ENCODE results near the gene LMO4. TPM values are rescaled to one million over a fixed set of nuclear protein-coding genes. Genes with fewer than 3 reads are reported as not detected.
A peak's percentile ranks its signal among the peaks of the same experiment; 100 is the strongest.

The LMO4 gene, protein sequence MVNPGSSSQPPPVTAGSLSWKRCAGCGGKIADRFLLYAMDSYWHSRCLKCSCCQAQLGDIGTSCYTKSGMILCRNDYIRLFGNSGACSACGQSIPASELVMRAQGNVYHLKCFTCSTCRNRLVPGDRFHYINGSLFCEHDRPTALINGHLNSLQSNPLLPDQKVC
- 10 to 100 TPM; 19.0 to 51.2 (median 31.6) TPM for total RNA-seq
- long read RNA-seq, donor 1, full-length matches to known transcripts, result 16 of 27 reads
- long read RNA-seq, donor 1, partial matches to known transcripts, result 0 of 27 reads
- long read RNA-seq, donor 1, other reads (novel, unspliced or antisense), result 11 of 27 reads
- long read RNA-seq, donor 2, full-length matches to known transcripts, result 1 of 5 reads
- long read RNA-seq, donor 2, partial matches to known transcripts, result 1 of 5 reads
- long read RNA-seq, donor 2, other reads (novel, unspliced or antisense), result 3 of 5 reads

DNA sequence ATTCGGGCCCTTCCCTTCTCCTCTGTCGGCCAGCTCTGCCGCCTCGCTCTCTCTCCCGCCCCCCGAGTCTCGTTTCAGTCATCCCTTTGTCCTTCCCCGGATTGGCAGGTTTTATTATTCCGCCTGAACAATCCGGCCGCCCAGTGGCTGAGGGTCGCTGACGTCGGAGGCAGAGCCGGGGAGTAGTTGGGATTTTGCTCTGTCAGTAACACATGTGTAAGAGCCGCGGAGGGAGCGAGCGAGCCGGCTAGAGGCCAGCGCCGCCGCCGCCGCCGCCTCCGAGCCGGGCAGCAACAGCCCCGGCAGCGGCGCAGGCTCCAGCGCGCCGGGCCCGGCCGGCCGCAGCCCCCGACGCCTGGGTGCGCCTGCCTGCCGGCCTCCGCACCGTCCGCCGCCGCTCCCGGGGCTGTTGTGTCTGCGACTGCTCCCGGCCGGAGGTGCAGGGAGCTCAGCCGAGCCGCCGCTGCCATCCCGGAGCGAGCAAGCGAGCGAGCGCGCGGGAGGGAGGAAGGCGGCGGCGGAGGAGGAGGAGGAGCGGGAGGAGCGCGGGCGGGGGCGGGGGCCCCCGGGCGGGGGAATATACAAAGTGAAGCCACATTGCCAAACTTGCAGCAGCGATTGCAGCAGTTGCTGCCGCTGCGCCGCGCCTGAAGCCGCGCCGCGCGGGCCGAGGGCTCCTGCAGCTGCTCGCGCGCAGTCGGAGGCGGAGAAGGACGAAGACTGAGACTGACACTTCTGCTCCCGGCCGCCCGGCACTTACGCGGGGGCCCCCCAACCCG is at the start of gene LMO4:
Gene LMO4, plus strand, starts transcription at position 609 of the 779 bp plus-strand sequence. CDS start 3,136 bp downstream, outside the sequence.
- Histone ChIP-seq H3K9me3 (no peaks in the 10 kb centered on the region), H3K4me1 (ENCODE audit: low read depth) (peaks cover 19% of the 10 kb centered on the region), H3K36me3 (ENCODE audit: low read depth) (no peaks in the 10 kb centered on the region), H3K4me3 (peak within 1 kb of the TSS; percentile 74)
- ATAC-seq (peak; percentile 83), DNase-seq (peak; percentile 96)
- intact Hi-C loops (cut with DNase I, micrococcal nuclease), result loop anchor here (5.0 to 10.0 kb wide), 2 partner anchors 624 to 626 kb away; no protein-coding TSS in a partner anchor
- TF ChIP-seq, protein P1, sequence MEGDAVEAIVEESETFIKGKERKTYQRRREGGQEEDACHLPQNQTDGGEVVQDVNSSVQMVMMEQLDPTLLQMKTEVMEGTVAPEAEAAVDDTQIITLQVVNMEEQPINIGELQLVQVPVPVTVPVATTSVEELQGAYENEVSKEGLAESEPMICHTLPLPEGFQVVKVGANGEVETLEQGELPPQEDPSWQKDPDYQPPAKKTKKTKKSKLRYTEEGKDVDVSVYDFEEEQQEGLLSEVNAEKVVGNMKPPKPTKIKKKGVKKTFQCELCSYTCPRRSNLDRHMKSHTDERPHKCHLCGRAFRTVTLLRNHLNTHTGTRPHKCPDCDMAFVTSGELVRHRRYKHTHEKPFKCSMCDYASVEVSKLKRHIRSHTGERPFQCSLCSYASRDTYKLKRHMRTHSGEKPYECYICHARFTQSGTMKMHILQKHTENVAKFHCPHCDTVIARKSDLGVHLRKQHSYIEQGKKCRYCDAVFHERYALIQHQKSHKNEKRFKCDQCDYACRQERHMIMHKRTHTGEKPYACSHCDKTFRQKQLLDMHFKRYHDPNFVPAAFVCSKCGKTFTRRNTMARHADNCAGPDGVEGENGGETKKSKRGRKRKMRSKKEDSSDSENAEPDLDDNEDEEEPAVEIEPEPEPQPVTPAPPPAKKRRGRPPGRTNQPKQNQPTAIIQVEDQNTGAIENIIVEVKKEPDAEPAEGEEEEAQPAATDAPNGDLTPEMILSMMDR (IDR thresholded peaks at IDR 0.05), result no peak

DNA sequence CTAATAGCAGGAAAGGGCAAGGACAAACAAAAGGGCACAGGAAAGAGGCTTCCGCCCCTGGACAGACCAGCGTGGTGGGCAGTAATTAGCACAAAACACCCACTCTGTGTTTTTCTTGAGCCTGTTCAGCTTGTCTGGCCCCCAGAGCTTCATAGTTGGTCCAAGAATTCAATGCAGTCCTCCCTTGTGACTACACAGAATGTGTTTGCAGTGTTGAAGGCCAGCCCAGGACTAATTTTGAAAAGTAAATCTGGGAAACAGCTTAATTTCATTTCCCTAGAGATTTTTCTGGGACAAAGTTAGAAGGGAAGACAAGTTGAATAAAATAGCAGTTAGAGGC is 49.2 kb upstream of the LMO4 start:
- DNase-seq, result no peak
- TF ChIP-seq, protein P1 (IDR thresholded peaks at IDR 0.05), result no peak
- no peak for ATAC-seq
- no peaks in the 10 kb centered on the region for H3K36me3 ChIP-seq (ENCODE audit: low read depth)
- H3K4me1 ChIP-seq (ENCODE audit: low read depth), result no peaks in the 10 kb centered on the region
- no peaks in the 10 kb centered on the region for H3K9me3 ChIP-seq
- H3K4me3 ChIP-seq, result no peak overlapping the region
- intact Hi-C loops (cut with DNase I, micrococcal nuclease), result no loop called here

DNA sequence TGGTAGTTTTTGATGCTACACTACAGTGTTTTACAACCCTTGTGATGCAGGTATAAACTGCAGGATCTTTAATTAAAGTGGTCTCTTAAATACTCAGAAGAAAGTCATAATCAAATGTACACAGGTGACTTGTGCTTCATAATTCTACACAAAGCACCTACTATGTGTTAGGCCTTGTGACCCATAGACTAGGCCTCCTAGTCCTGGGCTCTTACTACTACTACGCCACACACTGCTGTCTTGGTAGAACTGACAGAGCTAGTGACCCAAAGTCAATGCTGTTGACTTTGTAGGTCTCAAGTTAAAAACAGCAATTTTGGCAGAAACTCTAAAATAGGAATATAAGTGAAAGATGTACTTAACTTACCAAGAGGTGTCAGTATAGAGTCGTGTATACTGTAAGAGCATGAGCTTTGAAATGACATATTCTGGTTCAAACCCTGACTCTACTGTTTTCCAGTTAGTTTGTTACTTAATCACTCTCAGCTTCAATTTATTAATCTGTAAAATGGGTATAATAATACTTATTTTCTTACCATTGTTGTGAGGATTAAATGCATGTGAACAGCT is 48.6 kb upstream of the LMO4 start:
- no peaks in the 10 kb centered on the region for H3K4me1 ChIP-seq (ENCODE audit: low read depth)
- intact Hi-C loops (cut with DNase I, micrococcal nuclease), result no loop called here
- DNase-seq (no peak), ATAC-seq (no peak)
- H3K9me3 ChIP-seq, result no peaks in the 10 kb centered on the region
- H3K4me3 ChIP-seq, result no peak overlapping the region
- TF ChIP-seq, protein P1 (IDR thresholded peaks at IDR 0.05), result no peak
- no peaks in the 10 kb centered on the region for H3K36me3 ChIP-seq (ENCODE audit: low read depth)

DNA sequence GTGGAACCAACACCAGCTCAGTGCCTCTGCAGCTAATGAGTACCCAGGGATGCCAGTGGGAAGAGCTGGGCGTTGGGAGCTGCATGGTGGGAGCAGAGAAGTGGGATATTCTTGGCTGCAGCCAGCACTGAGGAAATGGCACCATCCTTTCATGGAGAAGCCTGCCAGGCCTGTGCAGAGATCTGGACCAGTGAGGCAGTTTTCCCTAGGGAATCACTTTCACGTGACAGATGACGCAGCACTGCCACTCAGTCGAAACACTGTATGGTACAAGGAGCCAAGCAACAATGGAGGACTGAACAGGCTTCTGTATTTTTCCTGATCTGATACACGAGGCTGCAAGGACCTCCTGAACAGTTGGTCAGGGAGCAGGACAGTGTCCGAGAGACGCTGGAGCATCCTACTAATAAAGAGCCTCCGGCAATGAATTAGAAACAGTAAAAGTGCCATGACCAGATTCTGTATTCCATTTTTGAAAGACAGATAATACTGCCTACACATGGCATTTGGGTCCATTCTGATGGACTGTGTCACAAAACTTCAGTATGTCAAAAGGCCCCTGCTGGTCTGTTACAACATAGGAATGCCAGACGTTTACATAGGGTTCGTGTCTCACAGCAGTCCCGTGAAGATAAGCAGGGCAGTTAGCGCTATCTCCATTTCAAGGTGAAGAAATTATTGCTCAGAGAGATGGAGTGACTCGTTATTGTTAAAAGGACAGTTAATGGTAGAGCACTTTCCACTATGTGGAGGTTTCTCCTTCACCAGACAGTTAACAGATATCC is 44.0 kb upstream of the LMO4 start:
- intact Hi-C loops (cut with DNase I, micrococcal nuclease), result no loop called here
- Histone ChIP-seq H3K9me3 (no peaks in the 10 kb centered on the region), H3K4me3 (no peak overlapping the region), H3K4me1 (ENCODE audit: low read depth) (no peaks in the 10 kb centered on the region), H3K36me3 (ENCODE audit: low read depth) (no peaks in the 10 kb centered on the region)
- ATAC-seq (no peak), DNase-seq (no peak)
- TF ChIP-seq, protein P1 (IDR thresholded peaks at IDR 0.05), result no peak

DNA sequence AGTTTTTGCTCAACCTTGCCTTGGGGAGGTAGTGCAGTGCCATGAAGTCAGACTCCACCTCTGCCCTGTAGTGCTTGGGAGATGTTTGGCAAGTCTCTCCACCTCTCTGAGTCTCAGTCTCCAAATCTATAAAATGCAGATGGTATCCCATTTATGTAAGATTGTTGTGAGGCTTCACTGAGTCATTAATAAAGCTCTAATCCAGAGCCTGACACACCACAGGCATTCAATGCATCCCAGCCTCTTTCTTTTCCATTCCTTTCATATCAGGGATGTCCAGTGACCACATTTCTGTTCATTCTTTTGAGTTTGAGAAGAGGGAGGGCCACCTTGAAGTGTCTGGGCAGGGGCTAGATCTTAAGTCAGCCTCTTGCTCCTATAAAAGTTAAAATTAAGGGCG is 37.6 kb upstream of the LMO4 start:
- H3K4me1 ChIP-seq (ENCODE audit: low read depth), result no peaks in the 10 kb centered on the region
- intact Hi-C loops (cut with DNase I, micrococcal nuclease), result loop anchor here (10.0 kb wide), 4 partner anchors 156 to 1014 kb away; no protein-coding TSS in a partner anchor
- DNase-seq (no peak), ATAC-seq (no peak)
- TF ChIP-seq, protein P1 (IDR thresholded peaks at IDR 0.05), result no peak
- no peak overlapping the region for H3K4me3 ChIP-seq
- H3K36me3 ChIP-seq (ENCODE audit: low read depth), result no peaks in the 10 kb centered on the region
- H3K9me3 ChIP-seq, result no peaks in the 10 kb centered on the region

All from mucosa of descending colon (tissue), 3 donors.